ENCODE data around the gene GPR150. TPM values are rescaled to one million over a fixed set of nuclear protein-coding genes. Genes with fewer than 3 reads are reported as not detected.

GPR150 gene
- total and polyA plus RNA-seq, 9 of the 15 experiments (the other 6 are each of a cell fraction or from before 2014, with no cell fraction given), result not detected

DNA sequence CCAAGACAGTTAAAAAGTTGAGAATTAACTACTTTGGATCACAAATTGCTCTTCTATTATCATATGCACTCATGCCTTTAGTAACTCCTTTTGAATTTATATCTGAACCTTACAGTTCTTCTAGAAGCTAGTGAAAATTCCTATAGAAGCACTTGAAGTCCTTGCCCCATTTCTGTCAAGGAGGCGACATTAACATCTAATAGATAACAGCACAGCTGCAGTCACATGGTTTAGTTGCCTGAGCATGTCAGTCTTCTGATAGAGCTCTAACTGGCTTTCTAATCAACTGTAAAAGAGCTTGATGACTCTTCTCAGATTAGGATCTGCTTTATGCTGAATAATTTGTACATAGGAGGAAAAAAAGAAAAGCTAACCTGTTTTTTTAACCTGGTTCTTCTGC lies 35.7 kb downstream of the GPR150 start:
- H3K4me3 ChIP-seq, result no peak overlapping the region
- H3K4me2 ChIP-seq (ENCODE audit: insufficient read depth, low read length), result no peak overlapping the region
- whole genome bisulfite sequencing (ENCODE audit: insufficient coverage, low coverage, missing lambda C conversion rate), result 40% methylated on average over 1 of the region's 1 CpG
- intact Hi-C loops (cut with micrococcal nuclease), result no loop called here
- H3K4me1 ChIP-seq (replicated peaks in 1 of 2; ENCODE audit: control insufficient read depth in 2 of 2, insufficient read depth in 2 of 2, low read length in 2 of 2), result peaks cover 2 to 12% of the 10 kb centered on the region in 2 experiments; a peak in 3 of 5 replicates
- H3K27ac ChIP-seq (ENCODE audit: extremely low read depth, low read depth, low read length), result no peak overlapping the region
- in situ Hi-C loops (cut with MboI), result no loop called here
- H3K9me1 ChIP-seq (ENCODE audit: control insufficient read depth, insufficient read depth, low read length), result no peaks in the 10 kb centered on the region
- no peak overlapping the region for H3K9ac ChIP-seq (ENCODE audit: insufficient read depth in 1 of 2, low read depth in 2 of 2, low read length in 2 of 2)
- H3K27me3 ChIP-seq (ENCODE audit: control insufficient read depth in 2 of 2, insufficient read depth in 2 of 2, low read length in 2 of 2), result no peaks in the 10 kb centered on the region
- BruUV-seq (replicated peaks), result no TSS peak
- FAIRE-seq (no peak), DNase-seq (ENCODE audit: extremely low read depth in 1 of 4, low spot score in 3 of 4) (no peak), ATAC-seq (no peak)
- ChIA-PET CTCF (ENCODE audit: low intra/inter-chr PET ratio) (no interaction called here), POLR2A (interaction anchor here (0.7 to 1.5 kb wide), 7 partner anchors 9 to 80 kb away, joined by 3 to 6 read pairs (median 3); partner anchors contain the start of gene RFESD)
- no peaks in the 10 kb centered on the region for H4K20me1 ChIP-seq (replicated peaks; ENCODE audit: control insufficient read depth, insufficient read depth, low read length)
- no peaks in the 10 kb centered on the region for H3K9me3 ChIP-seq (replicated peaks; ENCODE audit: control insufficient read depth, insufficient read depth, low read depth, low read length)
- no peak overlapping the region for H2AFZ ChIP-seq (ENCODE audit: low read depth, low read length)
- peaks cover 37% of the 10 kb centered on the region for H3K79me2 ChIP-seq (ENCODE audit: control insufficient read depth, insufficient read depth, low read length)
- H3K36me3 ChIP-seq (ENCODE audit: control insufficient read depth, insufficient read depth, low read length), result peaks cover 86% of the 10 kb centered on the region
- no peak for TF ChIP-seq ZC3H4 (CRISPR knock-in tag; IDR thresholded peaks at IDR 0.05; ENCODE audit: borderline replicate concordance)
- TF ChIP-seq, protein P1, sequence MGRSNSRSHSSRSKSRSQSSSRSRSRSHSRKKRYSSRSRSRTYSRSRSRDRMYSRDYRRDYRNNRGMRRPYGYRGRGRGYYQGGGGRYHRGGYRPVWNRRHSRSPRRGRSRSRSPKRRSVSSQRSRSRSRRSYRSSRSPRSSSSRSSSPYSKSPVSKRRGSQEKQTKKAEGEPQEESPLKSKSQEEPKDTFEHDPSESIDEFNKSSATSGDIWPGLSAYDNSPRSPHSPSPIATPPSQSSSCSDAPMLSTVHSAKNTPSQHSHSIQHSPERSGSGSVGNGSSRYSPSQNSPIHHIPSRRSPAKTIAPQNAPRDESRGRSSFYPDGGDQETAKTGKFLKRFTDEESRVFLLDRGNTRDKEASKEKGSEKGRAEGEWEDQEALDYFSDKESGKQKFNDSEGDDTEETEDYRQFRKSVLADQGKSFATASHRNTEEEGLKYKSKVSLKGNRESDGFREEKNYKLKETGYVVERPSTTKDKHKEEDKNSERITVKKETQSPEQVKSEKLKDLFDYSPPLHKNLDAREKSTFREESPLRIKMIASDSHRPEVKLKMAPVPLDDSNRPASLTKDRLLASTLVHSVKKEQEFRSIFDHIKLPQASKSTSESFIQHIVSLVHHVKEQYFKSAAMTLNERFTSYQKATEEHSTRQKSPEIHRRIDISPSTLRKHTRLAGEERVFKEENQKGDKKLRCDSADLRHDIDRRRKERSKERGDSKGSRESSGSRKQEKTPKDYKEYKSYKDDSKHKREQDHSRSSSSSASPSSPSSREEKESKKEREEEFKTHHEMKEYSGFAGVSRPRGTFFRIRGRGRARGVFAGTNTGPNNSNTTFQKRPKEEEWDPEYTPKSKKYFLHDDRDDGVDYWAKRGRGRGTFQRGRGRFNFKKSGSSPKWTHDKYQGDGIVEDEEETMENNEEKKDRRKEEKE (IDR thresholded peaks at IDR 0.05; ENCODE audit: borderline replicate concordance in 1 of 2, control insufficient read depth in 1 of 2, low read depth in 2 of 2, low read length in 1 of 2), result no peak
- no peak for TF ChIP-seq ZNF436 (CRISPR knock-in tag; IDR thresholded peaks at IDR 0.05)
- TF ChIP-seq NFATC3 (IDR thresholded peaks at IDR 0.05), result no peak
- peak; percentile 8 for TF ChIP-seq MEIS2 (IDR thresholded peaks at IDR 0.05; ENCODE audit: partially characterized antibody)
- no peak for TF ChIP-seq ZNF134 (CRISPR knock-in tag; conservative IDR thresholded peaks at IDR 0.05)
- TF ChIP-seq PKNOX1 (IDR thresholded peaks at IDR 0.05), result peak; percentile 36
- TF ChIP-seq DACH1 (IDR thresholded peaks at IDR 0.05; ENCODE audit: partially characterized antibody), result peak; percentile 15
- no peak for TF ChIP-seq CBX1 (IDR thresholded peaks at IDR 0.05; ENCODE audit: low read depth)
- TF ChIP-seq, protein P2, sequence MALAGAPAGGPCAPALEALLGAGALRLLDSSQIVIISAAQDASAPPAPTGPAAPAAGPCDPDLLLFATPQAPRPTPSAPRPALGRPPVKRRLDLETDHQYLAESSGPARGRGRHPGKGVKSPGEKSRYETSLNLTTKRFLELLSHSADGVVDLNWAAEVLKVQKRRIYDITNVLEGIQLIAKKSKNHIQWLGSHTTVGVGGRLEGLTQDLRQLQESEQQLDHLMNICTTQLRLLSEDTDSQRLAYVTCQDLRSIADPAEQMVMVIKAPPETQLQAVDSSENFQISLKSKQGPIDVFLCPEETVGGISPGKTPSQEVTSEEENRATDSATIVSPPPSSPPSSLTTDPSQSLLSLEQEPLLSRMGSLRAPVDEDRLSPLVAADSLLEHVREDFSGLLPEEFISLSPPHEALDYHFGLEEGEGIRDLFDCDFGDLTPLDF (CRISPR knock-in tag; IDR thresholded peaks at IDR 0.05), result no peak
- no peak for TF ChIP-seq RREB1 (CRISPR knock-in tag; IDR thresholded peaks at IDR 0.05)
- peak; percentile 44; the same call in 1 of the 2 replicates for TF ChIP-seq FOSL1 (tag; conservative IDR thresholded peaks at IDR 0.05)
